Lung (tissue), 12 donors: ENCODE results near the gene MUC4. TPM values are rescaled to one million over a fixed set of nuclear protein-coding genes. Genes with fewer than 3 reads are reported as not detected.
"Not testable (repeated sequence)": the region's sequence is repeated elsewhere in the genome, so short reads cannot be mapped to it uniquely, and the experiment has no call there.

Experiments
- ATAC-seq: fragments of 200-7000 bp; cut with Tn5 transposase; one replicate; pipeline ENCODE4 v1.9.1; 2020; ENCODE audit warnings: moderate number of reproducible peaks; ENCODE audit not compliant: insufficient read depth, low FRiP score
- DNase-seq, 3 donors: peaks; one replicate each; pipeline ENCODE4 v3.0.0-alpha.2; 2013 to 2017
- H3K27ac ChIP-seq, 2 donors: one replicate each; pipeline ENCODE4 v1.5.1; 2013; ENCODE audit warnings: mild to moderate bottlenecking in 2 of 2, moderate library complexity in 2 of 2, control low read depth in 1 of 2, inconsistent platforms in 1 of 2, low read depth in 1 of 2, low read length in 1 of 2
- H3K27me3 ChIP-seq, 3 donors: one replicate each; pipeline ENCODE4 v1.5.1; 2013; ENCODE audit warnings: low read length in 2 of 3; ENCODE audit not compliant: control insufficient read depth in 3 of 3, insufficient read depth in 3 of 3
- H3K36me3 ChIP-seq, 4 donors: one replicate each; pipeline ENCODE4 v1.5.1; 2013; ENCODE audit warnings: low read length in 4 of 4, mild to moderate bottlenecking in 1 of 4, moderate library complexity in 1 of 4; ENCODE audit not compliant: control insufficient read depth in 4 of 4, insufficient read depth in 4 of 4
- H3K4me1 ChIP-seq, 5 donors: one replicate each; pipeline ENCODE4 v1.5.1; 2013; ENCODE audit warnings: low read length in 5 of 5, mild to moderate bottlenecking in 2 of 5, moderate library complexity in 1 of 5; ENCODE audit not compliant: control insufficient read depth in 5 of 5, insufficient read depth in 5 of 5
- H3K4me3 ChIP-seq: one replicate; pipeline ENCODE4 v1.5.1; 2013; ENCODE audit warnings: mild to moderate bottlenecking, control low read depth, moderate library complexity
- H3K9ac ChIP-seq, 2 donors: one replicate each; pipeline ENCODE4 v1.5.1; 2013; ENCODE audit warnings: low read length in 2 of 2, control low read depth in 1 of 2; ENCODE audit not compliant: insufficient read depth in 1 of 2
- H3K9me3 ChIP-seq, 4 donors: one replicate each; pipeline ENCODE4 v1.5.1; 2013; ENCODE audit warnings: low read length in 3 of 4, mild to moderate bottlenecking in 1 of 4, moderate library complexity in 1 of 4; ENCODE audit not compliant: control insufficient read depth in 4 of 4, insufficient read depth in 3 of 4
- WGBS, 2 donors: extraction: QIAGEN DNeasy Blood & Tissue Kit; methylation state at CpG; one replicate each; pipeline ENCODE4 v1.1.7; 2013; 5-methylcytosine and 5-hydroxymethylcytosine counted together
- polyA plus RNA-seq, 2 donors: library from polyadenylated mRNA; stranded (reverse); fragments of 200-250 nt; gene quantifications; one replicate each; pipeline ENCODE4 v1.2.1, GENCODE V29; 2013
- total RNA-seq, 2 donors: library from RNA; depleted of rRNA in 1 of 2; stranded (reverse); fragments of >200 nt in 1 of 2; gene quantifications; one replicate each; pipeline ENCODE4 v1.2.1, GENCODE V29; 2014 to 2021
- TF ChIP-seq, protein P1 (sequence below): IDR thresholded peaks from 2 replicates; pipeline ENCODE4 v1.5.1; 2012; ENCODE audit warnings: mild to moderate bottlenecking; ENCODE audit errors: control extremely low read depth, extremely low read depth
- donor health status: control.
- donor health status: control.
- donor health status: Bipolar disorder and iron deficiency.
- donor health status: healthy.
- donor health status: DM: yes; HTN: yes; CAD: no.

MUC4 gene
- total and polyA plus RNA-seq, 4 donors, result 10.0 to 56.0 (median 21.9) TPM

- Histone ChIP-seq H3K9ac (no peak overlapping the region), H3K9me3 (no peaks in the 10 kb centered on the region), H3K36me3 (no peaks in the 10 kb centered on the region), H3K4me3 (no peak overlapping the region), H3K27ac (no peak overlapping the region), H3K27me3 (no peaks in the 10 kb centered on the region), H3K4me1 (no peaks in the 10 kb centered on the region)
- DNase-seq, result no peak
- 87 to 90% methylated on average over 14 of the region's 14 CpGs for WGBS, 2 donors
- no peak for ATAC-seq
- TF ChIP-seq, protein P1, sequence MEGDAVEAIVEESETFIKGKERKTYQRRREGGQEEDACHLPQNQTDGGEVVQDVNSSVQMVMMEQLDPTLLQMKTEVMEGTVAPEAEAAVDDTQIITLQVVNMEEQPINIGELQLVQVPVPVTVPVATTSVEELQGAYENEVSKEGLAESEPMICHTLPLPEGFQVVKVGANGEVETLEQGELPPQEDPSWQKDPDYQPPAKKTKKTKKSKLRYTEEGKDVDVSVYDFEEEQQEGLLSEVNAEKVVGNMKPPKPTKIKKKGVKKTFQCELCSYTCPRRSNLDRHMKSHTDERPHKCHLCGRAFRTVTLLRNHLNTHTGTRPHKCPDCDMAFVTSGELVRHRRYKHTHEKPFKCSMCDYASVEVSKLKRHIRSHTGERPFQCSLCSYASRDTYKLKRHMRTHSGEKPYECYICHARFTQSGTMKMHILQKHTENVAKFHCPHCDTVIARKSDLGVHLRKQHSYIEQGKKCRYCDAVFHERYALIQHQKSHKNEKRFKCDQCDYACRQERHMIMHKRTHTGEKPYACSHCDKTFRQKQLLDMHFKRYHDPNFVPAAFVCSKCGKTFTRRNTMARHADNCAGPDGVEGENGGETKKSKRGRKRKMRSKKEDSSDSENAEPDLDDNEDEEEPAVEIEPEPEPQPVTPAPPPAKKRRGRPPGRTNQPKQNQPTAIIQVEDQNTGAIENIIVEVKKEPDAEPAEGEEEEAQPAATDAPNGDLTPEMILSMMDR, result no peak
Observed at GRCh38 chr3:195771646-195772300, 40.0 kb downstream of the MUC4 start.

DNA sequence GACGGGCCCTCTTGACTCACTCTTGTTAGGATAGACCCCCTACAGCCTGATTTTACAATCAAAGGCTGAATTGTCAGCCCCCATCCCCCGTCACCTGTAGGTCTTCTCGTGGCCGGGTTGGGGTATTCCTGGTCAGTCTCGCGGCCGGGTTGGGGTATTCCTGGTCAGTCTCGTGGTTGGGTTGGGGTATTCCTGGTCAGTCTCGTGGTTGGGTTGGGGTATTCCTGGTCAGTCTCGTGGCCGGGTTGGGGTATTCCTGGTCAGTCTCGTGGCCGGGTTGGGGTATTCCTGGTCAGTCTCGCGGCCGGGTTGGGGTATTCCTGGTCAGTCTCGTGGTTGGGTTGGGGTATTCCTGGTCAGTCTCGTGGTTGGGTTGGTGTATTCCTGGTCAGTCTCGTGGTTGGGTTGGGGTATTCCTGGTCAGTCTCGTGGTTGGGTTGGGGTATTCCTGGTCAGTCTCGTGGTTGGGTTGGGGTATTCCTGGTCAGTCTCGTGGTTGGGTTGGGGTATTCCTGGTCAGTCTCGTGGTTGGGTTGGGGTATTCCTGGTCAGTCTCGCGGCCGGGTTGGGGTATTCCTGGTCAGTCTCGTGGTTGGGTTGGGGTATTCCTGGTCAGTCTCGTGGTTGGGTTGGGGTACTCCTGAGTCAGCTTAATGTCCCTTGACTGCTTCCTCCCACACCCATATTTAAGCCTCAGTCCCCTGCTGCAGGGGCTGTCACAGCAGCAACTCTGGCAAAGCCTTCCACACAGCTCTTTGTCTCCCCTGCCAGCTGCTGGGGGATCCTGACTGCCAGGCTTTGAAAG is 40.7 kb downstream of the MUC4 start:
- H3K36me3 ChIP-seq, ATAC-seq, H3K9me3 ChIP-seq, H3K4me3 ChIP-seq, H3K4me1 ChIP-seq, H3K9ac ChIP-seq, DNase-seq, H3K27me3 ChIP-seq, H3K27ac ChIP-seq: not testable (repeated sequence)
- WGBS, 2 donors, result 93 to 94% methylated on average over 23 to 24 of the region's 28 CpGs

DNA sequence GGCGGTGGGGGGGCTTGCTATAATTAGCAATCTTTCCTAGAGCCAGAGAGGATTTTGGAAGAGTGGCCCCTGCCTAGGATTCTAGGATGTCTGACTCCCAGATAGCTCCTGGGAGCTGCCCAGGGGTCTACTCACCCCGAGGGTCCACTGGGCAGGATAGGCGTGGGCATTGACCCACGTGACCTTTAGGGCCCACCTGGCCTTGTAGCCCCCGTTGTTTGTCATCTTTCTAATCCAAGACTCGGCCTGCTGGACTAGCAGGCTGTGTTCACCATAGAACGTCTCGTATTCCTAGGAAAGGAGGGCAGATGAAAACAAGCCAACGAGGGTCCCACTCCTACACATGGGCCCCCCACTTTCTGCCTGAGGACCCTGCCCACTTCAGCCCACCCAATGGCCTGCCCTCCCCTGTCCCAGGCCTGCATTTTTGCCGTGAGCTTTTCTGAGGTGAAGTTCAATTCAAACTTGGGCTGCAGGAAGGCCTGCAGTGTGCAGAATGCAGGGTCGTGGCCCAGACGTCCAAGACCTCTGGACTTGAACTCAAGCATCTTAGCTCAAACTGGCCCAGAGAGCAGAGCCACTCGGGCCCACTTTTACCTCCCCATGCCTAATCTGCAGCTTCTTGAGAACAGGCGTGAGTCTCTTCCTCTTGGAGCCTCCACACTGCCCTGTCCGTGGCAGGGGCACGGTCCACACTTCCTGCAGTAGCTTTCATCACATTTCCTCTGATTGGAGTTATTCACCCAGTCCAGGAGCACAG is 41.5 kb downstream of the MUC4 start:
- H3K4me3 ChIP-seq, result no peak overlapping the region
- no peaks in the 10 kb centered on the region for H3K27me3 ChIP-seq
- H3K36me3 ChIP-seq, result no peaks in the 10 kb centered on the region
- DNase-seq (no peak), ATAC-seq (no peak)
- H3K4me1 ChIP-seq, result no peaks in the 10 kb centered on the region
- TF ChIP-seq, protein P1, result no peak
- no peak overlapping the region for H3K9ac ChIP-seq
- 76% methylated on average over 16 of the region's 16 CpGs for WGBS, 2 donors
- no peak overlapping the region for H3K27ac ChIP-seq
- H3K9me3 ChIP-seq, result no peaks in the 10 kb centered on the region

- Histone ChIP-seq H3K27me3 (no peaks in the 10 kb centered on the region), H3K36me3 (no peaks in the 10 kb centered on the region), H3K4me3 (no peak overlapping the region), H3K27ac (no peak overlapping the region), H3K9ac (no peak overlapping the region), H3K9me3 (no peaks in the 10 kb centered on the region), H3K4me1 (no peaks in the 10 kb centered on the region)
- 93 to 95% methylated on average over 10 of the region's 10 CpGs for WGBS, 2 donors
- ATAC-seq (no peak), DNase-seq (no peak)
- TF ChIP-seq, protein P1, result no peak
Observed at GRCh38 chr3:195769551-195769950, 42.2 kb downstream of the MUC4 start.
